HG03103 (cell line): ENCODE measurements around the gene DAZAP1.

Experiments used
- ATAC-seq: cut with Tn5 transposase; IDR thresholded peaks from one replicate; pipeline ENCODE4 v1.9.1; 2021; ENCODE audit warnings: low read depth; ENCODE audit not compliant: unreplicated experiment

DAZAP1 gene

DNA sequence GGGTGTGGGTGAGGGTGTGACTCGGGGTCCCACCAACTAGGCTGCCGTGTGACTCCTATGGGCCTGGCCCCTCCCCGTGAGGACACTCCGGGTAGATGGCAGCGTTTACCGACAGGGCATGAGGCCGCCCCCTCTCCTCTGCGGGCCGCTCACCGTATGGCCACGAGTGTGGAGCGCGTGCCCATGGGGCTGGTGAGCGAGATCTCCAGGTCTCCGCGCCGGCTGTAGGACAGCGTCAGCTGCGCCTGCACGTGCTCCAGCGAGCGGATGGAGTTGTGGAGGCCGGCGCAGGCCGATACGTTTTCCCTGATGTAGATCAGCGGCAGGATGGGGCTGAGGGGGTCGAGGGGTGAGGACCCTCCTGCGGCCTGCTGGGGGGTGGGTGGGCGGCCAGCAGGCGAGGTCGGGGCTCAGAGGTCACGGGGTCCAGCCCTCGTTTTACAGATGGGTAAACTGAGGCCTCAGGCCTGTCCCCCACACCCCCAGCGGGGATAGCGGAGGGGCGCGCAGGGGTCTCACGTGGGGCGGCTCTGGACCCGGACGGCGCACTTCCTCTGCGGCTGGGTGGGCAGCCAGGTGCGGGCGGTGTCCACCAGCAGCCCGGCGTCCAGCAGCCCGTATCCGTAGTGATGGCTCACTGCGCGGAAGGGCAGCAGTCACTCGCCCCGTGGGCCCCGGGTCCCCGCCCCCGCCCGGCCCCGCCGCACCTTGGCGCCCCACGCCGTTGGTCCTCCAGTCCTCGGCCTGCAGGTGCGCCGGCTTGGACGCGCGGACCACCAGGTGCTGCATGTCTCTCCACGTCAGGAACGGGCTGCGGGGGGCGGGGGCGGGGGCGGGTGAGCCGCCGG lies 76.0 kb downstream of the DAZAP1 start:
- ATAC-seq = no peak

GRCh38 chr19:1483979-1484428 lies 76.6 kb downstream of the DAZAP1 start:
- no peak for ATAC-seq
